GM23248 (cell line): Measurements from ENCODE around the gene TMEM244. TPM values are rescaled to one million over a fixed set of nuclear protein-coding genes. Genes with fewer than 3 reads are reported as not detected.
A peak's percentile ranks its signal among the peaks of the same experiment; 100 is the strongest.

Experiments used
- DNase-seq: peaks from one replicate; pipeline ENCODE4 v3.0.0-alpha.2; 2015
- H2AFZ ChIP-seq: fragments of 200-600 bp; sonication (generic); 2 replicates; pipeline ENCODE4 v1.6.1; 2016; ENCODE audit warnings: antibody characterized with exemption
- H3F3A ChIP-seq: fragments of 200-600 bp; sonication (generic); 2 replicates; pipeline ENCODE4 v1.6.1; 2016; ENCODE audit warnings: mild to moderate bottlenecking, antibody characterized with exemption, mixed run types; ENCODE audit not compliant: insufficient read depth
- H3K27ac ChIP-seq: fragments of 200-600 bp; sonication (generic); 2 replicates; pipeline ENCODE4 v1.5.1; 2016; ENCODE audit warnings: mild to moderate bottlenecking
- H3K27me3 ChIP-seq: fragments of 200-600 bp; sonication (generic); replicated peaks from 2 replicates; pipeline ENCODE4 v1.6.1; 2016; ENCODE audit warnings: mild to moderate bottlenecking; ENCODE audit not compliant: insufficient read depth
- H3K36me3 ChIP-seq: fragments of 200-600 bp; sonication (generic); 2 replicates; pipeline ENCODE4 v1.6.1; 2016; ENCODE audit warnings: low read depth, mild to moderate bottlenecking
- H3K4me1 ChIP-seq: fragments of 200-600 bp; sonication (generic); 2 replicates; pipeline ENCODE4 v1.6.1; 2016; ENCODE audit warnings: mild to moderate bottlenecking; ENCODE audit not compliant: insufficient read depth
- H3K4me2 ChIP-seq: fragments of 200-600 bp; sonication (generic); one replicate; pipeline ENCODE4 v1.6.1; 2016; ENCODE audit warnings: mild to moderate bottlenecking; ENCODE audit not compliant: unreplicated experiment
- H3K4me3 ChIP-seq: fragments of 200-600 bp; sonication (generic); 2 replicates; pipeline ENCODE4 v1.5.1; 2016; ENCODE audit warnings: mild to moderate bottlenecking
- H3K79me2 ChIP-seq: fragments of 200-600 bp; sonication (generic); 2 replicates; pipeline ENCODE4 v1.6.1; 2016; ENCODE audit warnings: mild to moderate bottlenecking; ENCODE audit not compliant: insufficient read depth
- H3K9ac ChIP-seq: fragments of 200-600 bp; sonication (generic); 2 replicates; pipeline ENCODE4 v1.6.1; 2016; ENCODE audit warnings: mild to moderate bottlenecking
- H3K9me2 ChIP-seq: fragments of 200-600 bp; sonication (generic); 2 replicates; pipeline ENCODE4 v1.6.1; 2016; ENCODE audit warnings: mixed run types, mild to moderate bottlenecking, moderate library complexity; ENCODE audit not compliant: insufficient read depth
- H3K9me3 ChIP-seq: fragments of 200-600 bp; sonication (generic); one replicate; pipeline ENCODE4 v1.6.1; 2017; ENCODE audit warnings: low read depth
- H4K20me1 ChIP-seq: fragments of 200-600 bp; sonication (generic); 2 replicates; pipeline ENCODE4 v1.6.0; 2016; ENCODE audit not compliant: insufficient read depth
- EZH2 ChIP-seq: fragments of 200-600 bp; sonication (generic); IDR thresholded peaks from 2 replicates; pipeline ENCODE4 v1.6.1; 2018; ENCODE audit warnings: antibody characterized with exemption, mild to moderate bottlenecking; ENCODE audit not compliant: insufficient read depth, poor library complexity, severe bottlenecking
- EZH2phosphoT487 ChIP-seq: fragments of 200-600 bp; sonication (generic); IDR thresholded peaks from 2 replicates; pipeline ENCODE4 v1.6.1; 2018; ENCODE audit warnings: antibody characterized with exemption, moderate library complexity, mild to moderate bottlenecking, low read depth; ENCODE audit not compliant: insufficient read depth
- WGBS, 2 experiments: methylation state at CpG; one replicate each; pipeline ENCODE4 v1.1.6; 2015 to 2017; ENCODE audit warnings: low lambda C conversion rate in 2 of 2, low coverage in 1 of 2; ENCODE audit errors: missing lambda C conversion rate in 2 of 2; 5-methylcytosine and 5-hydroxymethylcytosine counted together
- in situ Hi-C: fragments of 300-500 bp; cut with MboI; formaldehyde crosslinking; loops from 2 replicates; pipeline ENCODE4 v1.15.0; 2020
- polyA plus RNA-seq: library from polyadenylated mRNA; unstranded; fragments of >200 nt; fragmentation: Nextera tagmentation; extraction: Ambion mirVana; gene quantifications from 2 replicates; pipeline ENCODE4 v1.2.1, GENCODE V29; 2016
- total RNA-seq: library from RNA; depleted of rRNA; stranded (reverse); fragments of >200 nt; shearing (Covaris generic); gene quantifications from 2 replicates; pipeline ENCODE4 v1.2.3, GENCODE V29; 2014

TMEM244 gene
- total and polyA plus RNA-seq, 2 experiments from 2014 or later, result not detected

GRCh38 chr6:129789974-129790373, 71.1 kb downstream of the TMEM244 start:
- H3K36me3 ChIP-seq, result no peaks in the 10 kb centered on the region
- no peak for DNase-seq
- H3K79me2 ChIP-seq, result no peaks in the 10 kb centered on the region
- H3K4me3 ChIP-seq, result no peak overlapping the region
- H3K9me2 ChIP-seq, result no peaks in the 10 kb centered on the region
- no peaks in the 10 kb centered on the region for H4K20me1 ChIP-seq
- no peak overlapping the region for H3K9ac ChIP-seq
- peaks cover 11% of the 10 kb centered on the region for H3K4me1 ChIP-seq
- H3F3A ChIP-seq, result peaks cover 5% of the 10 kb centered on the region; the same call in 1 of the 2 replicates
- in situ Hi-C loops, result no loop called here
- H3K4me2 ChIP-seq, result no peak overlapping the region
- no peaks in the 10 kb centered on the region for H3K27me3 ChIP-seq
- H3K9me3 ChIP-seq, result no peaks in the 10 kb centered on the region
- H2AFZ ChIP-seq, result no peak overlapping the region
- TF ChIP-seq EZH2phosphoT487 (no peak), EZH2 (no peak)
- no peak overlapping the region for H3K27ac ChIP-seq

- DNase-seq, result no peak
- no peaks in the 10 kb centered on the region for H3K27me3 ChIP-seq
- 95 to 100% methylated on average over 2 of the region's 2 CpGs for WGBS, 2 experiments
- no peaks in the 10 kb centered on the region for H4K20me1 ChIP-seq
- no peak overlapping the region for H3K4me3 ChIP-seq
- no peak overlapping the region for H2AFZ ChIP-seq
- in situ Hi-C loops, result no loop called here
- no peaks in the 10 kb centered on the region for H3K36me3 ChIP-seq
- H3K9me3 ChIP-seq, result no peaks in the 10 kb centered on the region
- peaks cover 11% of the 10 kb centered on the region; the same call in 1 of the 2 replicates for H3F3A ChIP-seq
- H3K9me2 ChIP-seq, result no peaks in the 10 kb centered on the region
- TF ChIP-seq EZH2 (no peak), EZH2phosphoT487 (no peak)
- H3K79me2 ChIP-seq, result no peaks in the 10 kb centered on the region
- no peak overlapping the region for H3K9ac ChIP-seq
- no peak overlapping the region for H3K4me2 ChIP-seq
- peaks cover 16% of the 10 kb centered on the region for H3K4me1 ChIP-seq
- no peak overlapping the region for H3K27ac ChIP-seq
Measured at GRCh38 chr6:129787816-129788215, 73.3 kb downstream of the TMEM244 start.

GRCh38 chr6:129786548-129786947, 74.6 kb downstream of the TMEM244 start:
- 30 to 36% methylated on average over 3 of the region's 3 CpGs for WGBS, 2 experiments
- no peak overlapping the region for H3K4me3 ChIP-seq
- no peaks in the 10 kb centered on the region for H3K9me2 ChIP-seq
- H3K27me3 ChIP-seq, result no peaks in the 10 kb centered on the region
- TF ChIP-seq EZH2 (no peak), EZH2phosphoT487 (no peak)
- H3K9ac ChIP-seq, result no peak overlapping the region
- H3F3A ChIP-seq, result peaks cover 11% of the 10 kb centered on the region; the same call in 1 of the 2 replicates
- in situ Hi-C loops, result no loop called here
- no peaks in the 10 kb centered on the region for H3K36me3 ChIP-seq
- peak; percentile 55 for DNase-seq
- H2AFZ ChIP-seq, result no peak overlapping the region
- H3K4me1 ChIP-seq, result peaks cover 16% of the 10 kb centered on the region
- H3K4me2 ChIP-seq, result no peak overlapping the region
- no peaks in the 10 kb centered on the region for H3K9me3 ChIP-seq
- H3K27ac ChIP-seq, result no peak overlapping the region
- no peaks in the 10 kb centered on the region for H3K79me2 ChIP-seq
- no peaks in the 10 kb centered on the region for H4K20me1 ChIP-seq

GRCh38 chr6:129785756-129786135, 75.4 kb downstream of the TMEM244 start:
- H3K9ac ChIP-seq, result no peak overlapping the region

More at GRCh38 chr6:129785756-129786135, 75.4 kb downstream of the TMEM244 start:
- TF ChIP-seq EZH2 (no peak), EZH2phosphoT487 (no peak)
- DNase-seq, result no peak
- no peak overlapping the region for H3K4me3 ChIP-seq
- no peaks in the 10 kb centered on the region for H3K79me2 ChIP-seq
- H2AFZ ChIP-seq, result no peak overlapping the region
- no peak overlapping the region for H3K4me2 ChIP-seq
- H3K27me3 ChIP-seq, result no peaks in the 10 kb centered on the region
- H3K36me3 ChIP-seq, result no peaks in the 10 kb centered on the region
- H3K9me2 ChIP-seq, result no peaks in the 10 kb centered on the region
- WGBS, 2 experiments, result 94 to 100% methylated on average over 1 of the region's 1 CpG
- H3K4me1 ChIP-seq, result peaks cover 16% of the 10 kb centered on the region
- H3K27ac ChIP-seq, result no peak overlapping the region
- H3K9me3 ChIP-seq, result no peaks in the 10 kb centered on the region
- in situ Hi-C loops, result no loop called here
- no peaks in the 10 kb centered on the region for H4K20me1 ChIP-seq
- peaks cover 11% of the 10 kb centered on the region; the same call in 1 of the 2 replicates for H3F3A ChIP-seq
